Measurements from ENCODE around the gene PTN. TPM values are rescaled to one million over a fixed set of nuclear protein-coding genes. Genes with fewer than 3 reads are reported as not detected.

Gene PTN
- total RNA-seq, 6 experiments from 2014 or later = 2.2 to 9.6 (median 8.0) TPM

- peaks cover 12% of the 10 kb centered on the region for H3K9me3 Mint-ChIP-seq
- H3K27ac Mint-ChIP-seq = no peak overlapping the region
- H3K27me3 Mint-ChIP-seq (ENCODE audit: insufficient read depth) = no peaks in the 10 kb centered on the region
- H3K4me1 Mint-ChIP-seq (ENCODE audit: low read depth) = no peaks in the 10 kb centered on the region
- no peak for TF ChIP-seq CTCF (IDR thresholded peaks at IDR 0.05)
- peaks cover 8% of the 10 kb centered on the region for H3K36me3 Mint-ChIP-seq (ENCODE audit: low read depth)
- H3K4me3 Mint-ChIP-seq = no peak overlapping the region
- DNase-seq = no peak
These were observed 134.2 kb downstream of the PTN start for GRCh38 chr7:137209151-137209817.

GRCh38 chr7:137206770-137207169 lies 136.8 kb downstream of the PTN start:
- DNase-seq = no peak
- Mint-ChIP-seq H3K4me3 (no peak overlapping the region), H3K9me3 (peaks cover 12% of the 10 kb centered on the region), H3K27ac (no peak overlapping the region), H3K27me3 (ENCODE audit: insufficient read depth) (no peaks in the 10 kb centered on the region), H3K36me3 (ENCODE audit: low read depth) (peaks cover 8% of the 10 kb centered on the region), H3K4me1 (ENCODE audit: low read depth) (no peaks in the 10 kb centered on the region)
- no peak for TF ChIP-seq CTCF (IDR thresholded peaks at IDR 0.05)

- no peaks in the 10 kb centered on the region for H3K27me3 Mint-ChIP-seq (ENCODE audit: insufficient read depth)
- no peak for DNase-seq
- H3K4me1 Mint-ChIP-seq (ENCODE audit: low read depth) = no peaks in the 10 kb centered on the region
- peaks cover 8% of the 10 kb centered on the region for H3K36me3 Mint-ChIP-seq (ENCODE audit: low read depth)
- TF ChIP-seq CTCF (IDR thresholded peaks at IDR 0.05) = no peak
- H3K27ac Mint-ChIP-seq = no peak overlapping the region
- no peak overlapping the region for H3K4me3 Mint-ChIP-seq
- H3K9me3 Mint-ChIP-seq = peaks cover 12% of the 10 kb centered on the region
These were observed 139.3 kb downstream of the PTN start for GRCh38 chr7:137204246-137204645.

GRCh38 chr7:137203351-137203750 lies 140.2 kb downstream of the PTN start:
- H3K27ac Mint-ChIP-seq = no peak overlapping the region
- no peaks in the 10 kb centered on the region for H3K27me3 Mint-ChIP-seq (ENCODE audit: insufficient read depth)
- TF ChIP-seq CTCF (IDR thresholded peaks at IDR 0.05) = no peak
- no peaks in the 10 kb centered on the region for H3K4me1 Mint-ChIP-seq (ENCODE audit: low read depth)
- peaks cover 12% of the 10 kb centered on the region for H3K9me3 Mint-ChIP-seq
- DNase-seq = no peak
- H3K36me3 Mint-ChIP-seq (ENCODE audit: low read depth) = peaks cover 8% of the 10 kb centered on the region
- H3K4me3 Mint-ChIP-seq = no peak overlapping the region

- Mint-ChIP-seq H3K27ac (no peak overlapping the region; the same call in 1 of the 2 replicates), H3K4me3 (no peak overlapping the region), H3K4me1 (ENCODE audit: low read depth) (no peaks in the 10 kb centered on the region; the same call in 1 of the 2 replicates), H3K27me3 (ENCODE audit: insufficient read depth) (no peaks in the 10 kb centered on the region), H3K36me3 (ENCODE audit: low read depth) (no peaks in the 10 kb centered on the region), H3K9me3 (no peaks in the 10 kb centered on the region)
- DNase-seq = no peak
- TF ChIP-seq CTCF (IDR thresholded peaks at IDR 0.05) = no peak
These were observed 146.9 kb downstream of the PTN start for GRCh38 chr7:137196648-137197047.

Measured in HFFc6 (cell line).